Endothelial cell of umbilical vein (primary cell): ENCODE results near the gene TTLL9. TPM values are rescaled to one million over a fixed set of nuclear protein-coding genes. Genes with fewer than 3 reads are reported as not detected.

Experiments
- BruUV-seq: library from RNA; stranded (reverse); fragments of 400-500 nt; replicated peaks from 2 replicates; lab custom pipeline; 2021; lab: Mats Ljungman, UMichigan
- CTCF ChIA-PET: fragments of 300-600, 350-600 bp; sonication (Branson Sonifier 250); formaldehyde crosslinking; loops from one replicate; lab custom pipeline; 2021; ENCODE audit warnings: antibody characterized with exemption, inconsistent platforms; lab: Charles Lee
- POLR2A ChIA-PET: fragments of 300-600, 350-600 bp; sonication (Branson Sonifier 250); formaldehyde crosslinking; loops from one replicate; lab custom pipeline; 2021; ENCODE audit warnings: antibody characterized with exemption, inconsistent platforms; lab: Charles Lee
- DNase-seq: peaks from one replicate; pipeline ENCODE4 v3.0.0-alpha.2; 2011; ENCODE audit warnings: low read depth, low spot score
- FAIRE-seq: peaks from 2 replicates; lab custom pipeline; 2011; peaks lifted over from hg19 to GRCh38; lab: Jason Lieb, UNC
- H2AFZ ChIP-seq: 2 replicates; pipeline ENCODE4 v1.6.0; 2012; ENCODE audit warnings: low read depth, low read length, control low read depth, inconsistent platforms
- H3K27ac ChIP-seq: 2 replicates; pipeline ENCODE4 v1.5.1; 2011; ENCODE audit warnings: low read depth, mild to moderate bottlenecking, control low read depth, low read length, moderate library complexity; ENCODE audit not compliant: insufficient read depth
- H3K27me3 ChIP-seq, 2 experiments: 2 replicates each; pipeline versions ENCODE4 v1.6.0 to v1.6.1; 2011; ENCODE audit warnings: low read length in 2 of 2, mixed read lengths in 1 of 2; ENCODE audit not compliant: control insufficient read depth in 2 of 2, insufficient read depth in 2 of 2
- H3K36me3 ChIP-seq, 2 experiments: 2 replicates in 1 of 2; 3 replicates in 1 of 2; pipeline ENCODE4 v1.5.1; 2011; ENCODE audit warnings: low read length in 2 of 2, mild to moderate bottlenecking in 1 of 2, moderate library complexity in 1 of 2; ENCODE audit not compliant: control insufficient read depth in 2 of 2, insufficient read depth in 2 of 2; ENCODE audit errors: extremely low read depth in 1 of 2
- H3K4me1 ChIP-seq: 3 replicates; pipeline ENCODE4 v1.5.1; 2011; ENCODE audit warnings: mild to moderate bottlenecking, low read length; ENCODE audit not compliant: control insufficient read depth, insufficient read depth; ENCODE audit errors: extremely low read depth
- H3K4me2 ChIP-seq: 2 replicates; pipeline ENCODE4 v1.6.1; 2011; ENCODE audit warnings: low read length, control low read depth, mixed read lengths; ENCODE audit not compliant: insufficient read depth
- H3K4me3 ChIP-seq, 3 experiments: fragments of 200-600 bp in 1 of 3; sonication (generic), shearing (Covaris generic) in 1 of 3; replicated peaks in 1 of 3; 2 replicates each; pipeline ENCODE4 v1.5.1; 2011 to 2016; ENCODE audit warnings: control low read depth in 3 of 3, low read length in 3 of 3, mild to moderate bottlenecking in 2 of 3, inconsistent platforms in 1 of 3, low read depth in 1 of 3, moderate library complexity in 1 of 3; ENCODE audit not compliant: insufficient read depth in 1 of 3
- H3K79me2 ChIP-seq: 2 replicates; pipeline ENCODE4 v1.6.0; 2012; ENCODE audit warnings: low read length, inconsistent platforms; ENCODE audit not compliant: control insufficient read depth, insufficient read depth
- H3K9ac ChIP-seq: replicated peaks from 2 replicates; pipeline ENCODE3; 2011; ENCODE audit warnings: low read length, control low read depth; ENCODE audit not compliant: insufficient read depth; ENCODE audit errors: extremely low read depth
- H3K9me1 ChIP-seq: replicated peaks from 3 replicates; pipeline ENCODE4 v1.6.0; 2011; ENCODE audit warnings: mild to moderate bottlenecking, low read length; ENCODE audit not compliant: control insufficient read depth, insufficient read depth; ENCODE audit errors: extremely low read depth
- H3K9me3 ChIP-seq: replicated peaks from 2 replicates; pipeline ENCODE4 v1.5.1; 2012; ENCODE audit warnings: low read length, inconsistent platforms; ENCODE audit not compliant: control insufficient read depth, insufficient read depth
- H4K20me1 ChIP-seq: replicated peaks from 2 replicates; pipeline ENCODE3; 2011; ENCODE audit warnings: mild to moderate bottlenecking, low read length; ENCODE audit not compliant: control insufficient read depth, insufficient read depth; ENCODE audit errors: extremely low read depth
- EZH2 ChIP-seq: IDR thresholded peaks from 2 replicates; pipeline ENCODE4 v1.6.1; 2012; ENCODE audit warnings: borderline replicate concordance, low read depth, mild to moderate bottlenecking, moderate library complexity, low read length, inconsistent platforms; ENCODE audit not compliant: severe bottlenecking
- FOS ChIP-seq: IDR thresholded peaks from 2 replicates; pipeline ENCODE4 v1.6.1; 2011; ENCODE audit warnings: mild to moderate bottlenecking, low read length, moderate library complexity, borderline replicate concordance; ENCODE audit not compliant: insufficient read depth
- GATA2 ChIP-seq: IDR thresholded peaks from 2 replicates; pipeline ENCODE4 v1.7.0; 2011; ENCODE audit warnings: low read depth, mild to moderate bottlenecking, moderate library complexity, mixed read lengths, low read length; ENCODE audit not compliant: insufficient read length, insufficient read depth
- JUN ChIP-seq: IDR thresholded peaks from 2 replicates; pipeline ENCODE4 v1.6.1; 2011; ENCODE audit warnings: borderline replicate concordance, low read depth; ENCODE audit not compliant: insufficient read length, insufficient read depth
- MYC ChIP-seq: IDR thresholded peaks from one replicate; pipeline ENCODE4 v1.6.1; 2011; ENCODE audit warnings: mild to moderate bottlenecking, low read depth, low read length
- POLR2A ChIP-seq: IDR thresholded peaks from 2 replicates; pipeline ENCODE4 v1.6.1; 2012; ENCODE audit warnings: low read depth, mild to moderate bottlenecking, control low read depth, low read length
- POLR2AphosphoS5 ChIP-seq: IDR thresholded peaks from 2 replicates; pipeline ENCODE4 v1.6.1; 2012; ENCODE audit warnings: low read depth, mild to moderate bottlenecking, control low read depth, low read length, moderate library complexity; ENCODE audit not compliant: insufficient read depth
- dilution Hi-C: fragments of 300-500 bp; cut with MboI; formaldehyde crosslinking; loops from one replicate; pipeline ENCODE4 v1.15.0; 2019; ENCODE audit warnings: low sequenced_read_pairs; ENCODE audit not compliant: extremely low pct_ligation_motif_present
- intact Hi-C: fragments of 100-400 bp; cut with micrococcal nuclease; formaldehyde crosslinking; loops from one replicate; pipeline ENCODE4 v1.10.0; 2022
- polyA plus RNA-seq, 4 experiments: library from polyadenylated mRNA; depleted of rRNA in 3 of 4; stranded (reverse) in 3 of 4; unstranded in 1 of 4; fragments of >200 nt; gene quantifications; 2 replicates each; pipeline versions ENCODE4 v1.2.1 to v1.2.3, GENCODE V29; 2011 to 2012; ENCODE audit warnings: missing spikeins in 1 of 4
- total RNA-seq: library from RNA; stranded (reverse); gene quantifications from 2 replicates; pipeline ENCODE4 v1.2.3, GENCODE V29; 2021
- TF ChIP-seq, protein P1 (sequence below): IDR thresholded peaks from 2 replicates; pipeline ENCODE4 v1.6.1; 2011; ENCODE audit not compliant: insufficient read depth, insufficient read length
- TF ChIP-seq, protein P2 (sequence below), 2 donors: IDR thresholded peaks; 1 replicate in 1 of 2; 2 replicates in 1 of 2; pipeline ENCODE4 v1.5.1; 2011; ENCODE audit warnings: low read length in 2 of 2, mild to moderate bottlenecking in 2 of 2, moderate library complexity in 2 of 2, control low read depth in 1 of 2, inconsistent platforms in 1 of 2, low read depth in 1 of 2; ENCODE audit not compliant: insufficient read depth in 1 of 2; ENCODE audit errors: extremely low read depth in 1 of 2

The TTLL9 gene
- total and polyA plus RNA-seq, 2 donors (not counting 3 experiments of a cell fraction or from before 2014, with no cell fraction given), result 0.03 TPM; not detected in 1

DNA sequence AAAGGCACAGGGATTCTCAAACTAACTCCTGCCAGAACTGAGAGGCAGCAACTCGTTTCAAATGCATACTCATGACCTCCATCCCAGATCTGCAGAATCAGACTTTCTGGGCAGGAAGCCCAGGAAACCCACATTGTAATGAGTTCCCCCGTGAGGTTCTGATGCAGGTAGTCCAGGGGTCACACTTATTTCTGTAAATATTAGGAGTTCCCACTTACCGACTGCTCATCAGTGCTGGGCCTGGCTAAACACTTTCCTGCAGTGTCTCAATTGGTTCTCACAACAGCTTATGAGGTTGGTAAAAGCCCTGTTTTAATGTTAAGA lies 11.7 kb upstream of the TTLL9 start:
- Histone ChIP-seq H3K4me2 (no peak overlapping the region), H3K79me2 (no peaks in the 10 kb centered on the region), H3K4me1 (no peaks in the 10 kb centered on the region), H3K36me3 (no peaks in the 10 kb centered on the region), H4K20me1 (no peaks in the 10 kb centered on the region), H3K4me3 (no peak overlapping the region), H3K27me3 (peaks cover 27 to 39% of the 10 kb centered on the region in 2 experiments), H3K27ac (no peak overlapping the region), H3K9me1 (no peaks in the 10 kb centered on the region), H3K9me3 (no peaks in the 10 kb centered on the region), H2AFZ (no peak overlapping the region), H3K9ac (no peak overlapping the region)
- no TSS peak for BruUV-seq
- CTCF ChIA-PET, result interaction anchor here (0.6 to 18.2 kb wide), 5 partner anchors 9 to 173 kb away, joined by 3 to 619 read pairs (median 5); partner anchors contain the start of gene MYLK2
- TF ChIP-seq, protein P1, sequence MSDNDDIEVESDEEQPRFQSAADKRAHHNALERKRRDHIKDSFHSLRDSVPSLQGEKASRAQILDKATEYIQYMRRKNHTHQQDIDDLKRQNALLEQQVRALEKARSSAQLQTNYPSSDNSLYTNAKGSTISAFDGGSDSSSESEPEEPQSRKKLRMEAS, result no peak
- TF ChIP-seq MYC, result no peak
- no peak for TF ChIP-seq EZH2
- TF ChIP-seq, protein P2, sequence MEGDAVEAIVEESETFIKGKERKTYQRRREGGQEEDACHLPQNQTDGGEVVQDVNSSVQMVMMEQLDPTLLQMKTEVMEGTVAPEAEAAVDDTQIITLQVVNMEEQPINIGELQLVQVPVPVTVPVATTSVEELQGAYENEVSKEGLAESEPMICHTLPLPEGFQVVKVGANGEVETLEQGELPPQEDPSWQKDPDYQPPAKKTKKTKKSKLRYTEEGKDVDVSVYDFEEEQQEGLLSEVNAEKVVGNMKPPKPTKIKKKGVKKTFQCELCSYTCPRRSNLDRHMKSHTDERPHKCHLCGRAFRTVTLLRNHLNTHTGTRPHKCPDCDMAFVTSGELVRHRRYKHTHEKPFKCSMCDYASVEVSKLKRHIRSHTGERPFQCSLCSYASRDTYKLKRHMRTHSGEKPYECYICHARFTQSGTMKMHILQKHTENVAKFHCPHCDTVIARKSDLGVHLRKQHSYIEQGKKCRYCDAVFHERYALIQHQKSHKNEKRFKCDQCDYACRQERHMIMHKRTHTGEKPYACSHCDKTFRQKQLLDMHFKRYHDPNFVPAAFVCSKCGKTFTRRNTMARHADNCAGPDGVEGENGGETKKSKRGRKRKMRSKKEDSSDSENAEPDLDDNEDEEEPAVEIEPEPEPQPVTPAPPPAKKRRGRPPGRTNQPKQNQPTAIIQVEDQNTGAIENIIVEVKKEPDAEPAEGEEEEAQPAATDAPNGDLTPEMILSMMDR (IDR thresholded peaks at IDR 0.05; ENCODE audit: extremely low read depth in 1 of 2, insufficient read depth in 1 of 2, low read depth in 1 of 2, low read length in 2 of 2), result no peak
- no peak for TF ChIP-seq GATA2
- no peak for TF ChIP-seq POLR2AphosphoS5
- no peak for TF ChIP-seq FOS
- no peak for TF ChIP-seq JUN
- no peak for TF ChIP-seq POLR2A
- intact Hi-C loops, result no loop called here
- DNase-seq, result no peak
- POLR2A ChIA-PET, result no interaction called here
- dilution Hi-C loops, result no loop called here
- FAIRE-seq, result no peak
